Loucy (cell line): ENCODE data around the gene COL24A1.

Experiments
- CTCF ChIP-seq: fragments of 200-600 bp; sonication (generic); conservative IDR thresholded peaks from 2 replicates; pipeline ENCODE4 v1.5.1; 2014; ENCODE audit warnings: mild to moderate bottlenecking, antibody characterized with exemption, low read length
- EZH2phosphoT487 ChIP-seq: fragments of 200-600 bp; IDR thresholded peaks from 2 replicates; pipeline ENCODE4 v1.6.1; 2018; ENCODE audit warnings: antibody characterized with exemption, mild to moderate bottlenecking, moderate library complexity, borderline replicate concordance

- TF ChIP-seq CTCF = no peak
- TF ChIP-seq EZH2phosphoT487 = no peak
These were observed 456.1 kb downstream of the COL24A1 start for GRCh38 chr1:85700422-85700821.
